HepG2 (cell line): Measurements from ENCODE around the gene PRODH. TPM values are rescaled to one million over a fixed set of nuclear protein-coding genes. Genes with fewer than 3 reads are reported as not detected.

Experiments
- ATAC-seq: fragments of 200-7000 bp; cut with Tn5 transposase; 3 replicates; pipeline ENCODE4 v1.9.1; 2020; ENCODE audit warnings: mild to moderate bottlenecking, moderate library complexity
- BruUV-seq: library from RNA; stranded (reverse); fragments of 400-500 nt; replicated peaks from 2 replicates; lab custom pipeline; 2021; lab: Mats Ljungman, UMichigan
- CTCF ChIA-PET: fragments of 300-600 bp; formaldehyde crosslinking; extraction: SDS; loops from one replicate; lab custom pipeline; 2021; ENCODE audit warnings: low total read pairs, inconsistent platforms, low intra/inter-chr PET ratio; lab: Yijun Ruan, JAX
- POLR2A ChIA-PET: fragments of 350-600 bp; sonication (Branson Sonifier 250); formaldehyde crosslinking; loops from one replicate; lab custom pipeline; 2020; ENCODE audit warnings: antibody characterized with exemption, inconsistent platforms; lab: Yijun Ruan, JAX
- DNase-seq: peaks from one replicate; pipeline ENCODE4 v3.0.0-alpha.2; 2015; ENCODE audit warnings: low spot score
- FAIRE-seq: peaks from 3 replicates; lab custom pipeline; 2011; peaks lifted over from hg19 to GRCh38; lab: Jason Lieb, UNC
- H2AFZ ChIP-seq: one replicate; pipeline ENCODE4 v1.6.1; 2011; ENCODE audit warnings: low read length, inconsistent platforms
- H3K27ac ChIP-seq: fragments of 300-600 bp; 3 replicates; pipeline ENCODE4 v1.8.0; 2011; ENCODE audit warnings: mixed run types, mild to moderate bottlenecking, mixed read lengths, low read length, inconsistent platforms; ENCODE audit not compliant: insufficient read depth; ENCODE audit errors: extremely low read length
- H3K27me3 ChIP-seq, 2 experiments: fragments of 200-600 bp in 1 of 2; 2 replicates in 1 of 2; 3 replicates in 1 of 2; pipeline versions ENCODE4 v1.6.0 to v1.8.0; 2011; ENCODE audit warnings: low read length in 2 of 2, mild to moderate bottlenecking in 2 of 2, moderate library complexity in 2 of 2, inconsistent platforms in 1 of 2; ENCODE audit not compliant: insufficient read depth in 2 of 2, control insufficient read depth in 1 of 2
- H3K36me3 ChIP-seq, 2 experiments: fragments of 200-600 bp in 1 of 2; replicated peaks in 1 of 2; 2 replicates in 1 of 2; 3 replicates in 1 of 2; pipeline versions ENCODE4 v1.5.1 to v1.8.0; 2011; ENCODE audit warnings: low read length in 2 of 2, inconsistent platforms in 1 of 2; ENCODE audit not compliant: insufficient read depth in 2 of 2, control insufficient read depth in 1 of 2
- H3K4me1 ChIP-seq: 2 replicates; pipeline ENCODE4 v1.5.1; 2012; ENCODE audit warnings: low read length, inconsistent platforms; ENCODE audit not compliant: insufficient read depth
- H3K4me2 ChIP-seq: 2 replicates; pipeline ENCODE4 v1.6.0; 2011; ENCODE audit warnings: low read depth, low read length, inconsistent platforms
- H3K4me3 ChIP-seq, 3 experiments: fragments of 200-600 bp in 1 of 3; sonication (generic), shearing (Covaris generic) in 1 of 3; replicated peaks in 1 of 3; 2 replicates each; pipeline ENCODE4 v1.5.1; 2011 to 2016; ENCODE audit warnings: low read length in 3 of 3, inconsistent platforms in 2 of 3, low read depth in 2 of 3, mild to moderate bottlenecking in 2 of 3, control low read depth in 1 of 3, mixed read lengths in 1 of 3; ENCODE audit not compliant: insufficient read depth in 1 of 3
- H3K79me2 ChIP-seq: one replicate; pipeline ENCODE4 v1.6.1; 2011; ENCODE audit warnings: low read length, inconsistent platforms; ENCODE audit not compliant: insufficient read depth
- H3K9ac ChIP-seq: 2 replicates; pipeline ENCODE4 v1.6.0; 2011; ENCODE audit warnings: mild to moderate bottlenecking, low read depth, low read length, inconsistent platforms; ENCODE audit not compliant: insufficient read depth
- H3K9me3 ChIP-seq: 2 replicates; pipeline ENCODE4 v1.5.1; 2012; ENCODE audit warnings: mild to moderate bottlenecking, low read length
- H4K20me1 ChIP-seq: 2 replicates; pipeline ENCODE4 v1.6.0; 2011; ENCODE audit warnings: inconsistent platforms, mild to moderate bottlenecking, low read length, moderate library complexity; ENCODE audit not compliant: insufficient read depth
- AFF4 ChIP-seq: sonication (generic); formaldehyde crosslinking; IDR thresholded peaks from 2 replicates; pipeline ENCODE4 v1.4.0; 2020; ENCODE audit warnings: missing genetic modification reagents
- CBX1 ChIP-seq: IDR thresholded peaks from one replicate; pipeline ENCODE4 v1.6.1; 2016; ENCODE audit warnings: antibody characterized with exemption, low read depth
- EHMT2 ChIP-seq: fragments of 200-600 bp; sonication (generic); IDR thresholded peaks from 2 replicates; pipeline ENCODE4 v1.7.0; 2017; ENCODE audit warnings: antibody characterized with exemption, low read depth, low read length, borderline replicate concordance
- FOXA1 ChIP-seq, 2 experiments: fragments of 450-650 bp in 1 of 2; sonication (generic) in 1 of 2; formaldehyde crosslinking in 1 of 2; IDR thresholded peaks; 2 replicates each; pipeline versions ENCODE4 v1.4.0 to v1.6.1; 2016 to 2020; ENCODE audit warnings: missing genetic modification reagents in 1 of 2
- IKZF5 ChIP-seq: IDR thresholded peaks from 2 replicates; pipeline ENCODE4 v1.6.1; 2018; ENCODE audit warnings: missing genetic modification reagents, mild to moderate bottlenecking, missing compliant biosample characterization
- KDM4B ChIP-seq: sonication (generic); formaldehyde crosslinking; IDR thresholded peaks from 2 replicates; pipeline ENCODE4 v1.4.0; 2020; ENCODE audit warnings: missing genetic modification reagents
- MED1 ChIP-seq: sonication (generic); formaldehyde crosslinking; IDR thresholded peaks from 2 replicates; pipeline ENCODE4 v1.4.0; 2020; ENCODE audit warnings: missing genetic modification reagents
- U2AF2 ChIP-seq: fragments of 200-400 bp; formaldehyde crosslinking; IDR thresholded peaks from 2 replicates; pipeline ENCODE4 v1.6.1; 2017; ENCODE audit warnings: low read depth, mild to moderate bottlenecking, low read length
- ZKSCAN8 ChIP-seq: IDR thresholded peaks from 2 replicates; pipeline ENCODE4 v1.6.1; 2016; ENCODE audit warnings: borderline replicate concordance, missing genetic modification reagents, missing compliant biosample characterization
- ZNF329 ChIP-seq: sonication (generic); formaldehyde crosslinking; IDR thresholded peaks from 2 replicates; pipeline ENCODE4 v1.9.0; 2021; ENCODE audit warnings: low read depth, mild to moderate bottlenecking, missing genetic modification reagents
- ZNF501 ChIP-seq: sonication (generic); formaldehyde crosslinking; IDR thresholded peaks from 2 replicates; pipeline ENCODE4 v1.5.1; 2020; ENCODE audit warnings: mild to moderate bottlenecking, moderate library complexity, missing genetic modification reagents
- ZNF550 ChIP-seq: sonication (generic); formaldehyde crosslinking; IDR thresholded peaks from 2 replicates; pipeline ENCODE4 v1.4.0; 2020; ENCODE audit warnings: mild to moderate bottlenecking, missing genetic modification reagents, borderline replicate concordance
- ZNF737 ChIP-seq: sonication (generic); formaldehyde crosslinking; IDR thresholded peaks from 2 replicates; pipeline ENCODE4 v1.5.0; 2020; ENCODE audit warnings: missing genetic modification reagents, mild to moderate bottlenecking, borderline replicate concordance
- WGBS: methylation state at CpG from one replicate; pipeline ENCODE4 v1.1.6; 2017; ENCODE audit warnings: low lambda C conversion rate; 5-methylcytosine and 5-hydroxymethylcytosine counted together
- in situ Hi-C: cut with HindIII; loops from 2 replicates; pipeline ENCODE4 v1.10.0; 2017; ENCODE audit warnings: low pct_unique_long_range_greater_than_20kb; ENCODE audit not compliant: extremely low pct_ligation_motif_present
- intact Hi-C: fragments of 100-400 bp; cut with micrococcal nuclease; formaldehyde crosslinking; loops from one replicate; pipeline ENCODE4 v1.10.0; 2022; ENCODE audit not compliant: unreplicated experiment
- polyA plus RNA-seq, 8 experiments: library from polyadenylated mRNA; depleted of rRNA in 3 of 8; stranded (reverse) in 7 of 8; unstranded in 1 of 8; fragments of >200 nt; fragmentation: Illumina TruSeq in 4 of 8; extraction: Trizol in 4 of 8; gene quantifications; 2 replicates each; pipeline versions ENCODE4 v1.2.1 to v1.2.3, GENCODE V29; 2011 to 2016; ENCODE audit warnings: low read depth in 4 of 8, missing spikeins in 1 of 8, mixed read lengths in 1 of 8; ENCODE audit not compliant: insufficient read depth in 1 of 8
- total RNA-seq, 5 experiments: library from RNA; depleted of rRNA; stranded (reverse); fragments of >200 nt; fragmentation: Illumina TruSeq; extraction: Trizol; gene quantifications; 2 replicates each; pipeline ENCODE4 v1.2.3, GENCODE V29; 2016; ENCODE audit warnings: low read depth in 1 of 5

The PRODH gene
- total and polyA plus RNA-seq, 2 of the 13 experiments (the other 11 are each of a cell fraction or from before 2014, with no cell fraction given): 0.29 to 0.30 TPM

GRCh38 chr22:18909556-18909955 lies 26.5 kb downstream of the PRODH start:
- Histone ChIP-seq H3K79me2 (no peaks in the 10 kb centered on the region), H3K4me1 (no peaks in the 10 kb centered on the region), H4K20me1 (no peaks in the 10 kb centered on the region), H3K9me3 (no peaks in the 10 kb centered on the region), H3K4me2 (no peak overlapping the region), H2AFZ (no peak overlapping the region), H3K9ac (no peak overlapping the region), H3K36me3 (no peaks in the 10 kb centered on the region), H3K4me3 (no peak overlapping the region), H3K27me3 (no peaks in the 10 kb centered on the region), H3K27ac (no peak overlapping the region)
- intact Hi-C loops (no loop called here), in situ Hi-C loops (no loop called here)
- DNase-seq: no peak
- no peak for ATAC-seq
- ChIA-PET CTCF (no interaction called here), POLR2A (no interaction called here)
- TF ChIP-seq ZKSCAN8: no peak
- no peak for TF ChIP-seq ZNF329 (CRISPR knock-in tag)
- TF ChIP-seq ZNF501 (CRISPR knock-in tag): no peak
- TF ChIP-seq ZNF737 (CRISPR knock-in tag): no peak
- no peak for TF ChIP-seq KDM4B
- no peak for TF ChIP-seq IKZF5 (CRISPR knock-in tag)
- no peak for TF ChIP-seq U2AF2
- TF ChIP-seq EHMT2: no peak
- no peak for TF ChIP-seq ZNF550 (CRISPR knock-in tag)
- no peak for TF ChIP-seq FOXA1 (IDR thresholded peaks at IDR 0.05)
- TF ChIP-seq FOXA1 (CRISPR knock-in tag; IDR thresholded peaks at IDR 0.05): no peak
- TF ChIP-seq AFF4: no peak
- no peak for TF ChIP-seq CBX1
- no peak for TF ChIP-seq MED1
- no CpG with 5 or more reads among the region's 5 CpGs for WGBS
- no TSS peak for BruUV-seq
- FAIRE-seq: no peak
